Measurements from ENCODE around the gene SLC16A5.
A peak's percentile ranks its signal among the peaks of the same experiment; 100 is the strongest.
"Not testable (repeated sequence)": the region's sequence is repeated elsewhere in the genome, so short reads cannot be mapped to it uniquely, and the experiment has no call there.

SLC16A5 gene

GRCh38 chr17:75068750-75069149 lies 19.0 kb upstream of the SLC16A5 start:
- ATAC-seq (ENCODE audit: insufficient read depth, low read depth), result no peak

DNA sequence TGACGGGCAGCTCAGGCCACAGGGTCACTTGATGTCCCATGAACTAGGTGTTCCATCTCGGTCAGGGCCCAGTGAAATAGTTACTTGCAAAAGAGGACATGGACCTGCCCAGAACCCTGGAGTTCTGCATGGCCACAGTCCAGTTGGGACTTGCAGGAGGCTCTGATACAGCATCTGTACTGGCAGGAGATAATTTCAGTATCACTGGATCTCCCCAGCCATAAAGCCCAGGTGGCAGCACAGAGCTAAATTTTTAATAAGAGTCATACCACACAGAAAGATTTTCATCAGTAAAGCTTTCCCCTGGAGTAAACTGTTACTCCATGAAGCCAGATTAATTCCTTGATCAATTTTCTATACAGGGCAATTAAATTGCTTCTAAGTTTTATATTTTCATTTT lies 18.0 kb upstream of the SLC16A5 start:
- TF ChIP-seq EZH2 (IDR thresholded peaks at IDR 0.05; ENCODE audit: borderline replicate concordance, low read depth, low read length, severe bottlenecking) (no peak), CTCF (IDR thresholded peaks at IDR 0.05; ENCODE audit: borderline replicate concordance, extremely low read depth, low read length, poor library complexity, severe bottlenecking) (peak; percentile 43)
- Histone ChIP-seq H3K27me3 (ENCODE audit: insufficient read depth, low read length, poor library complexity) (no peaks in the 10 kb centered on the region), H3K9me3 (ENCODE audit: insufficient read depth, low read length, severe bottlenecking) (no peaks in the 10 kb centered on the region), H3K4me1 (ENCODE audit: insufficient read depth, low read length) (peaks cover 31% of the 10 kb centered on the region), H3K27ac (ENCODE audit: low read length) (no peak overlapping the region), H2AFZ (ENCODE audit: low read depth, low read length) (no peak overlapping the region), H3K9ac (ENCODE audit: low read depth, low read length) (no peak overlapping the region), H3K36me3 (ENCODE audit: insufficient read depth, low read length) (peaks cover 5% of the 10 kb centered on the region), H3K79me2 (ENCODE audit: insufficient read depth, low read length) (no peaks in the 10 kb centered on the region), H4K20me1 (ENCODE audit: insufficient read depth, low read length) (no peaks in the 10 kb centered on the region), H3K4me3 (ENCODE audit: low read depth in 1 of 2, low read length in 2 of 2) (no peak overlapping the region), H3K4me2 (ENCODE audit: insufficient read depth, low read length) (no peak overlapping the region)
- ATAC-seq (ENCODE audit: insufficient read depth, low read depth), result no peak
- DNase-seq, result no peak

More at GRCh38 chr17:75068750-75069149, 19.0 kb upstream of the SLC16A5 start:
- no peak overlapping the region for H2AFZ ChIP-seq (ENCODE audit: low read depth, low read length)
- H3K4me2 ChIP-seq (ENCODE audit: insufficient read depth, low read length), result no peak overlapping the region
- H3K9ac ChIP-seq (ENCODE audit: low read depth, low read length), result no peak overlapping the region
- TF ChIP-seq EZH2 (IDR thresholded peaks at IDR 0.05; ENCODE audit: borderline replicate concordance, low read depth, low read length, severe bottlenecking) (no peak), CTCF (IDR thresholded peaks at IDR 0.05; ENCODE audit: borderline replicate concordance, extremely low read depth, low read length, poor library complexity, severe bottlenecking) (no peak)
- DNase-seq, result no peak
- H4K20me1 ChIP-seq (ENCODE audit: insufficient read depth, low read length), result no peaks in the 10 kb centered on the region
- H3K27me3 ChIP-seq (ENCODE audit: insufficient read depth, low read length, poor library complexity), result no peaks in the 10 kb centered on the region
- no peaks in the 10 kb centered on the region for H3K79me2 ChIP-seq (ENCODE audit: insufficient read depth, low read length)
- no peak overlapping the region for H3K27ac ChIP-seq (ENCODE audit: low read length)
- H3K36me3 ChIP-seq (ENCODE audit: insufficient read depth, low read length), result peaks cover 16% of the 10 kb centered on the region
- no peaks in the 10 kb centered on the region for H3K9me3 ChIP-seq (ENCODE audit: insufficient read depth, low read length, severe bottlenecking)
- H3K4me3 ChIP-seq (ENCODE audit: low read depth in 1 of 2, low read length in 2 of 2), result no peak overlapping the region
- peaks cover 31% of the 10 kb centered on the region for H3K4me1 ChIP-seq (ENCODE audit: insufficient read depth, low read length)

GRCh38 chr17:75071478-75072271 lies 16.1 kb upstream of the SLC16A5 start:
- H3K9me3 ChIP-seq (ENCODE audit: insufficient read depth, low read length, severe bottlenecking); H3K4me2 ChIP-seq (ENCODE audit: insufficient read depth, low read length); ATAC-seq (ENCODE audit: insufficient read depth, low read depth); H2AFZ ChIP-seq (ENCODE audit: low read depth, low read length); H3K27ac ChIP-seq (ENCODE audit: low read length); H3K27me3 ChIP-seq (ENCODE audit: insufficient read depth, low read length, poor library complexity); DNase-seq; H3K79me2 ChIP-seq (ENCODE audit: insufficient read depth, low read length); H4K20me1 ChIP-seq (ENCODE audit: insufficient read depth, low read length); H3K36me3 ChIP-seq (ENCODE audit: insufficient read depth, low read length); H3K4me3 ChIP-seq (ENCODE audit: low read depth in 1 of 2, low read length in 2 of 2); H3K9ac ChIP-seq (ENCODE audit: low read depth, low read length): not testable (repeated sequence)
- peaks cover 19% of the 10 kb centered on the region for H3K4me1 ChIP-seq (ENCODE audit: insufficient read depth, low read length)

- not testable (repeated sequence) for H3K4me3 ChIP-seq (ENCODE audit: low read depth in 1 of 2, low read length in 2 of 2); H2AFZ ChIP-seq (ENCODE audit: low read depth, low read length); H3K36me3 ChIP-seq (ENCODE audit: insufficient read depth, low read length); H3K9ac ChIP-seq (ENCODE audit: low read depth, low read length); H3K4me2 ChIP-seq (ENCODE audit: insufficient read depth, low read length); ATAC-seq (ENCODE audit: insufficient read depth, low read depth); H3K9me3 ChIP-seq (ENCODE audit: insufficient read depth, low read length, severe bottlenecking); H4K20me1 ChIP-seq (ENCODE audit: insufficient read depth, low read length); H3K27ac ChIP-seq (ENCODE audit: low read length); H3K27me3 ChIP-seq (ENCODE audit: insufficient read depth, low read length, poor library complexity); H3K4me1 ChIP-seq (ENCODE audit: insufficient read depth, low read length); DNase-seq; H3K79me2 ChIP-seq (ENCODE audit: insufficient read depth, low read length)
Observed at GRCh38 chr17:75072909-75073308, 14.8 kb upstream of the SLC16A5 start.

Measured in DND-41 (cell line).